GM21360 (cell line): ENCODE results near the gene ATG14.

Experiments
- ATAC-seq: cut with Tn5 transposase; IDR thresholded peaks from one replicate; pipeline ENCODE4 v1.9.1; 2021; ENCODE audit warnings: mild to moderate bottlenecking, moderate library complexity; ENCODE audit not compliant: unreplicated experiment

The ATG14 gene

GRCh38 chr14:55323910-55324309, 87.7 kb downstream of the ATG14 start:
- no peak for ATAC-seq

GRCh38 chr14:55318694-55319093, 92.9 kb downstream of the ATG14 start:
- ATAC-seq, result no peak

- no peak for ATAC-seq
These were observed 93.9 kb downstream of the ATG14 start for GRCh38 chr14:55317542-55318306.

DNA sequence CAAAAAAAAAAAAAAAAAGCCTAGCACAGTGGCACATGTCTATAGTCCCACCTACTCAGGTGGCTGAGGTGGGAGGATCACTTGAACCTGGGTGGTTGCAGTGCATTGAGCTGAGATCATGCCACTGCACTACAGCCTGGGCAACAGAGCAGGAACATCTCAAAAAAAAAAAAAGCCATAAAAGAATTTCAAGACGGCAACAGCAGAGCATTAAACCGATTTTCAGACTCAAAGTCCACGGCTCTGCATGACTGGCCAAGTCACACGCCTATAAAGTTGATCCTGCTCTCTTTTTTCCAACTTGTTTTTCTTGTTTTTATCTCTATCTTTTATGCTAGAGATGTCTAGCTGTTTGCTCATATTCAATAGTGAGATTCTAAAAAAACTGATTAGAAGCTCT, 95.1 kb downstream of the ATG14 start:
- ATAC-seq, result no peak
